Astrocyte (in vitro differentiated cells and primary cell): Measurements from ENCODE around the gene SLC51B. TPM values are rescaled to one million over a fixed set of nuclear protein-coding genes. Genes with fewer than 3 reads are reported as not detected.
"Not testable (repeated sequence)": the region's sequence is repeated elsewhere in the genome, so short reads cannot be mapped to it uniquely, and the experiment has no call there.

ENCODE experiments used
- DNase-seq: peaks from one replicate; pipeline ENCODE4 v3.0.0-alpha.2; 2010; ENCODE audit warnings: low read depth
- FAIRE-seq: peaks from 2 replicates; lab custom pipeline; 2011; peaks lifted over from hg19 to GRCh38; lab: Jason Lieb, UNC
- H2AFZ ChIP-seq: 2 replicates; pipeline ENCODE4 v1.6.0; 2012; ENCODE audit warnings: low read depth, low read length, inconsistent platforms
- H3K27ac ChIP-seq: 2 replicates; pipeline ENCODE4 v1.5.1; 2011; ENCODE audit warnings: low read depth, low read length, inconsistent platforms
- H3K27me3 ChIP-seq: 2 replicates; pipeline ENCODE4 v1.6.0; 2011; ENCODE audit warnings: low read length, inconsistent platforms; ENCODE audit not compliant: insufficient read depth
- H3K36me3 ChIP-seq: 2 replicates; pipeline ENCODE4 v1.5.1; 2011; ENCODE audit warnings: low read length, inconsistent platforms; ENCODE audit not compliant: insufficient read depth
- H3K4me1 ChIP-seq: 2 replicates; pipeline ENCODE4 v1.5.1; 2011; ENCODE audit warnings: low read length, inconsistent platforms; ENCODE audit not compliant: insufficient read depth
- H3K4me2 ChIP-seq: 2 replicates; pipeline ENCODE4 v1.6.0; 2012; ENCODE audit warnings: low read length, inconsistent platforms
- H3K4me3 ChIP-seq: 2 replicates; pipeline ENCODE4 v1.5.1; 2011; ENCODE audit warnings: low read depth, mild to moderate bottlenecking, low read length, inconsistent platforms; ENCODE audit not compliant: insufficient read depth
- H3K79me2 ChIP-seq: 2 replicates; pipeline ENCODE4 v1.6.0; 2012; ENCODE audit warnings: mild to moderate bottlenecking, low read length, inconsistent platforms; ENCODE audit not compliant: insufficient read depth
- H3K9ac ChIP-seq: 2 replicates; pipeline ENCODE4 v1.6.0; 2012; ENCODE audit warnings: mild to moderate bottlenecking, low read length, inconsistent platforms
- H3K9me3 ChIP-seq: 2 replicates; pipeline ENCODE4 v1.5.1; 2012; ENCODE audit warnings: low read depth, mild to moderate bottlenecking, low read length, inconsistent platforms; ENCODE audit not compliant: insufficient read depth
- H4K20me1 ChIP-seq: 2 replicates; pipeline ENCODE4 v1.6.0; 2012; ENCODE audit warnings: low read length, inconsistent platforms; ENCODE audit not compliant: insufficient read depth
- H3K27ac Mint-ChIP-seq: one replicate; pipeline ENCODE4 v1.8.0; 2021; ENCODE audit warnings: mild to moderate bottlenecking, mixed read lengths; ENCODE audit not compliant: unreplicated experiment
- H3K27me3 Mint-ChIP-seq: one replicate; pipeline ENCODE4 v1.8.0; 2021; ENCODE audit warnings: low read depth, mixed read lengths; ENCODE audit not compliant: unreplicated experiment
- H3K36me3 Mint-ChIP-seq: one replicate; pipeline ENCODE4 v1.8.0; 2021; ENCODE audit warnings: low read depth, mixed read lengths; ENCODE audit not compliant: unreplicated experiment
- H3K4me1 Mint-ChIP-seq: one replicate; pipeline ENCODE4 v1.8.0; 2021; ENCODE audit warnings: low read depth, mixed read lengths; ENCODE audit not compliant: unreplicated experiment
- H3K4me3 Mint-ChIP-seq: one replicate; pipeline ENCODE4 v1.8.0; 2021; ENCODE audit warnings: mild to moderate bottlenecking, moderate library complexity, mixed read lengths; ENCODE audit not compliant: unreplicated experiment
- H3K9me3 Mint-ChIP-seq: one replicate; pipeline ENCODE4 v1.8.0; 2021; ENCODE audit warnings: mild to moderate bottlenecking, mixed read lengths; ENCODE audit not compliant: unreplicated experiment
- CTCF ChIP-seq: IDR thresholded peaks from 2 replicates; pipeline ENCODE4 v1.5.1; 2011; ENCODE audit warnings: low read depth, mild to moderate bottlenecking, inconsistent platforms, low read length, moderate library complexity; ENCODE audit not compliant: insufficient read depth
- EZH2 ChIP-seq: IDR thresholded peaks from 2 replicates; pipeline ENCODE4 v1.6.1; 2012; ENCODE audit warnings: mild to moderate bottlenecking, low read length, inconsistent platforms; ENCODE audit not compliant: insufficient read depth
- total RNA-seq: library from RNA; stranded (reverse); gene quantifications from 2 replicates; pipeline ENCODE4 v1.2.1, GENCODE V29; 2021

Gene SLC51B
- total RNA-seq, 1 donor from 2014 or later, result not detected

- TF ChIP-seq CTCF (no peak), EZH2 (no peak)
- Mint-ChIP-seq H3K27ac (no peak overlapping the region), H3K4me3 (no peak overlapping the region), H3K4me1 (no peaks in the 10 kb centered on the region), H3K36me3 (peaks cover 5% of the 10 kb centered on the region), H3K27me3 (no peaks in the 10 kb centered on the region), H3K9me3 (no peaks in the 10 kb centered on the region)
- Histone ChIP-seq H3K79me2 (no peaks in the 10 kb centered on the region), H3K27me3 (no peaks in the 10 kb centered on the region), H3K27ac (no peak overlapping the region), H3K9me3 (no peaks in the 10 kb centered on the region), H3K4me2 (no peak overlapping the region), H4K20me1 (no peaks in the 10 kb centered on the region), H3K36me3 (peaks cover 3% of the 10 kb centered on the region), H2AFZ (no peak overlapping the region), H3K9ac (no peak overlapping the region), H3K4me1 (no peaks in the 10 kb centered on the region), H3K4me3 (no peak overlapping the region)
- DNase-seq (no peak), FAIRE-seq (no peak)
Measured at GRCh38 chr15:65004993-65005392, 40.2 kb upstream of the SLC51B start.

- peaks cover 2% of the 10 kb centered on the region for H3K9me3 Mint-ChIP-seq
- H3K36me3 Mint-ChIP-seq, result peaks cover 2% of the 10 kb centered on the region
- H3K9ac ChIP-seq, result no peak overlapping the region
- peaks cover 8% of the 10 kb centered on the region for H3K36me3 ChIP-seq
- no peaks in the 10 kb centered on the region for H3K4me1 Mint-ChIP-seq
- no peaks in the 10 kb centered on the region for H3K9me3 ChIP-seq
- H2AFZ ChIP-seq, result no peak overlapping the region
- no peaks in the 10 kb centered on the region for H3K79me2 ChIP-seq
- H4K20me1 ChIP-seq, result no peaks in the 10 kb centered on the region
- FAIRE-seq, result no peak
- H3K4me2 ChIP-seq, result no peak overlapping the region
- H3K4me3 Mint-ChIP-seq, result no peak overlapping the region
- H3K4me1 ChIP-seq, result no peaks in the 10 kb centered on the region
- H3K27ac ChIP-seq, result no peak overlapping the region
- no peak overlapping the region for H3K4me3 ChIP-seq
- no peak overlapping the region for H3K27ac Mint-ChIP-seq
- DNase-seq, result no peak
- TF ChIP-seq CTCF, result no peak
- no peak for TF ChIP-seq EZH2
- no peaks in the 10 kb centered on the region for H3K27me3 Mint-ChIP-seq
- no peaks in the 10 kb centered on the region for H3K27me3 ChIP-seq
Measured at GRCh38 chr15:65006876-65007275, 38.3 kb upstream of the SLC51B start.

- Histone ChIP-seq H3K27ac (no peak overlapping the region), H3K4me2 (no peak overlapping the region), H3K4me3 (no peak overlapping the region), H3K36me3 (peaks cover 15% of the 10 kb centered on the region), H3K79me2 (no peaks in the 10 kb centered on the region), H3K27me3 (no peaks in the 10 kb centered on the region), H3K9me3 (peaks cover 6% of the 10 kb centered on the region), H3K4me1 (no peaks in the 10 kb centered on the region), H3K9ac (no peak overlapping the region), H4K20me1 (no peaks in the 10 kb centered on the region), H2AFZ (no peak overlapping the region)
- FAIRE-seq, result no peak
- Mint-ChIP-seq H3K27ac (no peak overlapping the region), H3K4me3 (no peak overlapping the region), H3K4me1 (no peaks in the 10 kb centered on the region), H3K36me3 (peaks cover 14% of the 10 kb centered on the region), H3K9me3 (peaks cover 15% of the 10 kb centered on the region), H3K27me3 (no peaks in the 10 kb centered on the region)
- DNase-seq, result no peak
- TF ChIP-seq CTCF (no peak), EZH2 (no peak)
Measured at GRCh38 chr15:65008983-65009382, 36.2 kb upstream of the SLC51B start.

GRCh38 chr15:65011198-65011597, 34.0 kb upstream of the SLC51B start:
- H3K36me3 ChIP-seq, result peaks cover 29% of the 10 kb centered on the region
- H3K4me1 Mint-ChIP-seq, H2AFZ ChIP-seq, H3K27ac Mint-ChIP-seq, H3K27ac ChIP-seq, H3K4me3 Mint-ChIP-seq, H3K4me3 ChIP-seq, H4K20me1 ChIP-seq, H3K79me2 ChIP-seq, H3K27me3 ChIP-seq, H3K9ac ChIP-seq, H3K9me3 ChIP-seq, FAIRE-seq, H3K4me2 ChIP-seq, H3K27me3 Mint-ChIP-seq, DNase-seq, H3K4me1 ChIP-seq: not testable (repeated sequence)
- peaks cover 26% of the 10 kb centered on the region for H3K36me3 Mint-ChIP-seq
- peaks cover 16% of the 10 kb centered on the region for H3K9me3 Mint-ChIP-seq
